Stimulated activated CD8-positive, alpha-beta memory T cell treated with anti-CD3 and anti-CD28 coated beads, Interleukin-7, amount 100 ng/mL, for 48 hours (primary cell): ENCODE results near the gene SORCS2.
"Not testable (repeated sequence)": the region's sequence is repeated elsewhere in the genome, so short reads cannot be mapped to it uniquely, and the experiment has no call there.

Experiments
- DNase-seq, 2 donors: peaks; one replicate each; pipeline ENCODE4 v3.0.0-alpha.2; 2020; ENCODE audit warnings: low read depth in 1 of 2; ENCODE audit errors: extremely low read depth in 1 of 2

Gene SORCS2

GRCh38 chr4:7591409-7592053, 399.2 kb downstream of the SORCS2 start:
- no peak for DNase-seq

DNA sequence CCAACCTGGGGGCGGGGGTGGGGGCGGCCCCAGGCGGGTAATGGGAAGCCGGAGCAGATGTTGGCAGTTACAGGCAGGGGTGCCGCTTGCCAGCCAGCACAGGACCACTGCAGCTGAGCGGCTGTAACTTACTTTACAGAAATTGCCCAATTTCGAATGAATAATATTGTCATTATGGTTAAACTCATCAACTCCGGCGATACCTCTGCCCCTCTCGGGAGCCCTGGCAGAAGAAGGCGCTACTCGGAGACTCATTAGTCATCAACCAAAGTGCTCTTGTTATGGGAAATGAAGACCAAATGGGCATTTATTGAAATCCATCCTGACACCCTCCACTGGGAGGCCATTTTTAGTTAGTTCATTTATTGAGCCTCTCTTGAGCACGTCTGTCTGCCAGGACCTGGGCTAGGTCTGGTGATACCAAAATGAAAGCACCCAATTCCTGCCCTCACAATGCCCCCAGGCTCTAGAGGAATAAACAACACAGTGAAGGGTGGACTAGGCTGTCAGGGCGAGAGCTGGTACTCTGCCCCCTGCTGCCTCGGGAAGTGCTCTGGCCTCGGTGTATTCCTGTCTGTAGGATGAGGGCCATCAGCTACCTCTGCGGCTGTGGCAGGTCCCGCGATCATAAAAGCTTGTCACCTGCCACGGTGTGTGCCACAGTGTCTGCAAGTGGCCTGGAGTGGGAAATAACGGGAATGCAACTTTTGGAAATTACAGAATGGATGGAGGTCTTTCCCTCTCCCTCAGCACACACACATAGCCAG, 401.5 kb downstream of the SORCS2 start:
- DNase-seq, result no peak

- no peak for DNase-seq
These were observed 403.7 kb downstream of the SORCS2 start for GRCh38 chr4:7595934-7596461.

GRCh38 chr4:7596918-7597606, 404.7 kb downstream of the SORCS2 start:
- DNase-seq, result no peak

DNA sequence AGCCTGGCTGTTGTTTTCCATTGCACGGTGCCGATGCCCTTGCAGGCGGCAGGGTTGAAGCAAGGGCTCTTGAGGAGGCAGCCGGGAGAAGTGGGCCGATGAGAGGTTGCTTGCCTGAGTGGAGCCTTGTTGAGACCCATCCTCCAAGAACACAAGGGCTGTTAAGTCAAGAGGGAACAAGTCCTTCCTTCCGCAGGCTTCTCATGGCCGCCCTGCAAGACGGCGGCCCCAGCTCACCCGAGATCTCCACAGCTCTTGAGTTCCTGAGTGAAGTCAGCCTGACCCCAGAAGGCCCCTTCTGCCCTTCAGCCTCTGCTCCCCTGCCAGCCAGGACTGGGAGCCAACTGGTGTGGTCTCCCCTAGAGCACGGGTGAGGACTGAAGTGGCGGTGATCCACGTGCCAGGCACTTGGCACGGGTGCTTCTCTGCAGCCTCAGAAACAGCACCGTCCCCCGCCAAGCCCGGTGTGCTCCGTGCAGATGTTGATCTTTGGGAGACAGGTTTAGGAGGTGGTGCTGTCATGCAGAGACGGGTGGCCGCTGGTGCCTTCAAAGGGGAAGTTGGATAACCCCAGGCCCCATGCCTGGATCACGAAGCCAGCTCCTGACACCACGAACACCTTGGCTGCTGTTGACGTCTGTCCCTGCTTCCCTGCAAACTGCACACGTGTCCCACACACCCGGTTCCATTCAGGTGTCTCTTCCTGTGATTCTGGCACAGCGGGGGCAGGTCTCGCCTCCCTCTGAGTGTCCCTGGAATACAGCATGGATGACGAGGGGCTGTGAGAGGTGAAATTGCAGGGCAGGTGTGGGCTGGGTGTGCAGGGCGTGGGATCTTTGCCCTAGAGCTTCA, 406.8 kb downstream of the SORCS2 start:
- no peak for DNase-seq

- no peak for DNase-seq
These were observed 407.9 kb downstream of the SORCS2 start for GRCh38 chr4:7600247-7600646.

GRCh38 chr4:7602166-7602565, 409.8 kb downstream of the SORCS2 start:
- DNase-seq, result not testable (repeated sequence)

- DNase-seq, result no peak
These were observed 415.0 kb downstream of the SORCS2 start for GRCh38 chr4:7607156-7607910.

DNA sequence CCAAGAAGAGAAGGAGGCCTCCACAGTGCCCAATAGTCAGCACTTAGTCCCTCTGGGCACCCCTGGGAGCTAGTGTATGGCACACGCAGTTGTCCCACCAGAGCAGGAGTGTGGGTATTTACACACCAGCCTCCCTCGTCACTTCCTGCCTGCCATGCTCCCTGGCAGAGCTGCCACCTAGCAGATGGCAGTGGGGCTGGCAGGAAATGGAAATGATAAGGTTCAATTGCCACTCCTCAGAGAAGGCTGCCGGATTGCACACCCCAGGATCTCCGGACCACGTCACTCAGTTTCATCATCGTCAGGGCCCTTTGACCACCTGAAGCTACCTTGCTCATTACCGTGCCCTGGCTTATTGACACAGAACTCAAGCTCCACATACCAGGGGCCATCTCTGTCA, 415.7 kb downstream of the SORCS2 start:
- DNase-seq, result no peak

DNA sequence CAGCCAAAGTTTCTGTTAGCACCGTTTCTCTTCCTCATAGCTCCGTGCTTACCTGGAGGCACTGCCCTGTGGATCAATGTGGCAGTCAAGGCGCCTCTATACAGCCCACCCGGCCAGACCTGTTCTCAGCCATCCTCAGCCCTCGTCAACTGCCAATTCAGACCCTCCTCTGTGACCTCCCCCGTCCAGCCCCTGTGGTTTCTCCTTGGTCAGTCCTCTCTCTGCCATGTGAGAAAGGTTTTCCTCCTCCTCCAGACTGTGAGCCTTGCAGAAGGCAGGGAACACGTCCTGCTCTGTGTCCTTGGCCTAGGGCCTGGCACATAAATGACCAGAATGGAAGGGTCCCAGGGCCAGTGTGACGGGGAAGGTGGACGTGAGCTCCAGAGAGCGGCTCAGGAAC, 417.0 kb downstream of the SORCS2 start:
- no peak for DNase-seq

- no peak for DNase-seq
These were observed 417.8 kb downstream of the SORCS2 start for GRCh38 chr4:7610022-7610670.

- no peak for DNase-seq
These were observed 418.5 kb downstream of the SORCS2 start for GRCh38 chr4:7610841-7611240.

GRCh38 chr4:7612311-7612897, 420.1 kb downstream of the SORCS2 start:
- DNase-seq, result no peak

GRCh38 chr4:7614350-7614949, 422.1 kb downstream of the SORCS2 start:
- no peak for DNase-seq

GRCh38 chr4:7616193-7616592, 423.9 kb downstream of the SORCS2 start:
- DNase-seq, result no peak

DNA sequence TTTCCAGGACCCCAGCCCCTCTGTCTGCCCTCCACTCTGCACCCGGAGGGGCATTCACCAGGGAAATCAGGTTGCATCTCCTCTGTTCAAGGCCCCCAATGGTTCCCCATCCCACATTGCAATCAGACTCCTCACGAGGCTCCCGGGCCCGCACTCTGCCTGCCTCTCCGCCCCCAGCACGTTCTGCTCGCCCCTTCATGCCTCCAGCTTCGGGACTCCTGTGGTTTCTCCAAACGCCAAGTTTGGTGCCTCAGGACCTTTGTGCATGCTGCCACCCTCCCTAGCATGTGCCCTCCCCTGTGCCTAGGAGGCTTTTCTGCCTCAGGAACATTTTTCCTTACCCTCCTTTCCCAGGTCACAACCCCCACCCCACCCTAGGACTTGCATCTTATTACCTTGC, 426.0 kb downstream of the SORCS2 start:
- no peak for DNase-seq

DNA sequence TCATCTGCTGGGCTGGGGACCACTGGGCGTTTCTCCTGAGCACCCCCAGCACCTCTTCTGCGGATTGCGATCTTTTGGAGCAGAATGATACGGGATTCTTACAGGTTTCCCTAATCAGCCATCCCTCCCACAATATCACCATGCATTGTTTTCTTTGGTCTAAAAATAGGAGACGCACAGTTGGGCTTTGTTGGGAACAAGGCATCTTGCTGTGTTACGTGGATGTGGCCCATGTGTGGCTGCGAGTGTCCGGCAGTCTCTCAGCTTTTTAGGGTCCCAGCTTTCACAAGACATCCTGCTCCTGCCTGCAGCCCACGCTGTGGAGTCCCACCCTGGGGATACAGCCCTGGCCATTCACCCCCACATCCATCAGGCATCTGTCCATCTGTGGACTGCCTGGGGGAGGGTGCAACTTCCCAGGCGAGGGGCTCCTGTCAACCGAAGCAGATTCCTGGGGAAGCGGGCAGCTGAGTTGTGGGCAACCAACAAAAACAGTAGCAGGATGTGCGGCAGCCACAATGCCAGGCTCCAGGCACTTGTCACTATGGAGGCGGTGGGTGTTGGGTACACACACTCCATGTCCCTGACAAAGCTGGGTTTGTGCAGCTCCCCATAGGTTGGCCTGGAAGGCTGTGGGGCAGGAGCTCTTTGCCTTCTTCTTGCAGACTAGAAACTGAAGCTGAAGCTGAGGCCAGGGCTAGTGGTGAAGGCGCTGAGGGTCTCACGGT, 427.9 kb downstream of the SORCS2 start:
- DNase-seq, result no peak

DNA sequence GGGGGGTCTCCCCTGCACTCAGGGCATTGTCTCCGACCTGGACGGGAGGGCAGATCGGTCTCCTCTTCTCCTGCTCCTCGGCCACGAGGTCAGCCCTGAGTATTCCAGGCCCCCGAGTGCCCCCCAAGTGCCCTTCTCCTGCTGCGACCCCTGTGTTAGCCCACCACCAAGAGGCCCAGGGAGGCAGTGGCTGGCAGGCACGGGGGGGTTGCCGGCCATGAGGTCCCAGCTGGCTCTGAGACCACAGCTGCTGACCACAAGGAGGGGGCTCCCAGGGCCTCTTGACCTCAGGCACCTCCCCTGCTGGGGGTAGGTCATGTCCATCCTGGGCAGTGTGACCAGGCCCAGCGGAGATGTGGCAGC, 428.5 kb downstream of the SORCS2 start:
- DNase-seq, result no peak
